Adrenal gland (tissue), 12 donors: ENCODE results near the gene APBA2. TPM values are rescaled to one million over a fixed set of nuclear protein-coding genes. Genes with fewer than 3 reads are reported as not detected.

Experiments used
- DNase-seq, 7 donors: peaks; one replicate each; pipeline ENCODE4 v3.0.0-alpha.2; 2019 to 2020
- H3K27ac ChIP-seq, 5 donors: fragments of 200-600 bp; sonication (generic) in 4 of 5; 1 replicate in 3 of 5; 2 replicates in 2 of 5; pipeline versions ENCODE4 v1.5.1 to v1.8.0; 2016 to 2020; ENCODE audit warnings: mild to moderate bottlenecking in 1 of 5
- H3K27me3 ChIP-seq: fragments of 200-600 bp; 2 replicates; pipeline ENCODE4 v1.8.0; 2021
- H3K36me3 ChIP-seq, 2 donors: fragments of 200-600 bp; replicated peaks in 1 of 2; 1 replicate in 1 of 2; 2 replicates in 1 of 2; pipeline versions ENCODE4 v1.5.1 to v1.8.0; 2018 to 2022
- H3K4me1 ChIP-seq, 2 donors: fragments of 200-600 bp; replicated peaks in 1 of 2; 1 replicate in 1 of 2; 2 replicates in 1 of 2; pipeline versions ENCODE4 v1.5.1 to v1.8.0; 2018 to 2021
- H3K4me3 ChIP-seq, 4 donors: fragments of 200-600 bp; sonication (generic) in 3 of 4; one replicate each; pipeline ENCODE4 v1.5.1; 2016 to 2018
- H3K9me3 ChIP-seq, 3 donors: fragments of 200-600 bp; sonication (generic) in 1 of 3; replicated peaks in 1 of 3; 1 replicate in 2 of 3; 2 replicates in 1 of 3; pipeline versions ENCODE4 v1.5.1 to v1.8.0; 2016 to 2021
- CTCF ChIP-seq, 6 experiments: fragments of 450-650 bp in 4 of 6; fragments of 200-600 bp in 2 of 6; sonication (generic) in 1 of 6; IDR thresholded peaks; 1 replicate in 5 of 6; 2 replicates in 1 of 6; pipeline versions ENCODE4 v1.5.1 to v1.8.0; 2016 to 2021; ENCODE audit warnings: antibody characterized with exemption in 6 of 6, mild to moderate bottlenecking in 2 of 6, moderate library complexity in 1 of 6
- POLR2A ChIP-seq, 2 donors: fragments of 450-650 bp; IDR thresholded peaks; one replicate each; pipeline ENCODE4 v1.6.1; 2017; ENCODE audit warnings: antibody characterized with exemption in 2 of 2, mild to moderate bottlenecking in 2 of 2, moderate library complexity in 1 of 2
- WGBS, 4 donors: extraction: QIAGEN DNeasy Blood & Tissue Kit in 2 of 4; methylation state at CpG; one replicate each; pipeline versions ENCODE4 v1.1.5 to v1.1.7; 2013 to 2017; 5-methylcytosine and 5-hydroxymethylcytosine counted together
- intact Hi-C, 2 donors: fragments of 100-400 bp; cut with DNase I; formaldehyde crosslinking; loops; one replicate each; pipeline versions ENCODE4 v1.14.1 to v1.15.0; 2022 to 2023
- polyA plus RNA-seq, 3 donors: library from polyadenylated mRNA; stranded (reverse); fragments of 200-250 nt in 2 of 3; fragments of 350-450 nt in 1 of 3; fragmentation: Illumina TruSeq in 1 of 3; extraction: RNeasy Lipid Tissue Mini Kit (QIAGEN cat#74804) in 1 of 3; gene quantifications; one replicate each; pipeline ENCODE4 v1.2.3, GENCODE V29; 2013 to 2014
- total RNA-seq, 9 donors: library from RNA; depleted of rRNA in 4 of 9; stranded (reverse); fragments of >200 nt in 4 of 9; fragments of 120-200 nt in 1 of 9; fragmentation: NEBNext Ultra II Directional in 1 of 9; extraction: Animal tissue kit (Norgen Biotek cat#: 25700) in 1 of 9; gene quantifications; one replicate each; pipeline versions ENCODE4 v1.1.0 to v1.2.4, GENCODE V29; 2013 to 2023
- donor health status: healthy with polysubstance abuse.
- donor health status: Bipolar disorder and iron deficiency.
- donor health status: DM: yes; HTN: yes; CAD: no.
- donor health status: DM: no; HTN: no; CAD: no.
- donor health status: DM: no; HTN: no; CAD: no.
- donor health status: DM: yes; HTN: yes; CAD: no.

APBA2 gene
- total and polyA plus RNA-seq, 12 donors: 2.1 to 13.2 (median 4.7) TPM

DNA sequence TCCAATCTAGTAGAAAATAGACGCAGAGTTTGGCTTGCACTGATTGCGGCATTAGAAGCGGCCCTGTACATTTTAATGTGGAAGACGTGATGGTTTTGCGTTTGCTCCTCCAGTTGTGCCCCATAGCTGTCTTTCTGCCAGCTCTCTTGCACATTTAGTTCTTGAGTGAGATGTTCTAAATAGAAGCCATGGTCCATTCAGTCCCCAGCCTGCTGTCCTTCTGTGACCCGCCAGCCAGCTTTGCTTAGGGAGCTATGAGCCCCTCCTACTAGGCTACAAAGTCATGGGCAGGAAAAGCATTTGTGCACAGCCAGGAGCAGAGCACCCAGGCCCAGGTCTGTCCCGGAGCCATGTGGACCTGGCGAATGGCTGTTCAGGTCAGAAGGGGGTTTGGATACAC lies 50.3 kb downstream of the APBA2 start:
- DNase-seq: no peak
- 90 to 94% (median 92%) methylated on average over 5 to 8 of the region's 8 CpGs for WGBS, 4 donors
- TF ChIP-seq CTCF (IDR thresholded peaks at IDR 0.05) (no peak), POLR2A (IDR thresholded peaks at IDR 0.05) (no peak)
- intact Hi-C loops: no loop called here
- Histone ChIP-seq H3K27ac (no peak overlapping the region), H3K4me1 (no peaks in the 10 kb centered on the region), H3K36me3 (no peaks in the 10 kb centered on the region), H3K4me3 (no peak overlapping the region), H3K27me3 (no peaks in the 10 kb centered on the region), H3K9me3 (no peaks in the 10 kb centered on the region)

GRCh38 chr15:28936481-28936881 lies 50.7 kb downstream of the APBA2 start:
- H3K4me1 ChIP-seq: no peaks in the 10 kb centered on the region
- WGBS, 4 donors: 86 to 91% (median 88%) methylated on average over 4 to 9 of the region's 9 CpGs
- H3K27ac ChIP-seq: no peak overlapping the region
- H3K36me3 ChIP-seq: no peaks in the 10 kb centered on the region
- no peaks in the 10 kb centered on the region for H3K27me3 ChIP-seq
- H3K4me3 ChIP-seq: no peak overlapping the region
- intact Hi-C loops: no loop called here
- DNase-seq: no peak
- no peak for TF ChIP-seq POLR2A (IDR thresholded peaks at IDR 0.05)
- no peak for TF ChIP-seq CTCF (IDR thresholded peaks at IDR 0.05)
- no peaks in the 10 kb centered on the region for H3K9me3 ChIP-seq

DNA sequence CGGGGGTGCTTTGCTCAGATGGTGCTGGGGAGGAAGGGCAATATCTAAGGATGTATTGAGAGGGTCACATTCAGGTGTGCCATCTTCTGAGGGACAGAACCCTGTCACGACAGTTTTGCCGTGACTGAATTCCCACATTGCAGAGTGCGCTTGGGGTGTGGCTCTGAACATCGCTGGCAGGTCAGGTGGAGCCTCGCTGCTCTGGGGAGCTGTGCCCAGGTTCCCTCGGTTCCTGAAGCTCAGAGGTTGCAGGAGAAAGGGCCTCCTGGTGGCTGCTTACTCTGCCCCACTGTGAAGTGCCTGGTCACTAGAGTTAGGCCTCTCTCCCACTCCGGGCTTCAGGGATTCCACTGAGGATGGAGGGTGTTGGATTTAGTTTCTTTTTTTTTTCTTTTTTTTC lies 51.5 kb downstream of the APBA2 start:
- intact Hi-C loops: no loop called here
- Histone ChIP-seq H3K4me3 (no peak overlapping the region), H3K36me3 (no peaks in the 10 kb centered on the region), H3K27ac (no peak overlapping the region), H3K4me1 (no peaks in the 10 kb centered on the region), H3K9me3 (no peaks in the 10 kb centered on the region), H3K27me3 (no peaks in the 10 kb centered on the region)
- WGBS, 4 donors: 86 to 92% (median 90%) methylated on average over 5 to 8 of the region's 8 CpGs
- TF ChIP-seq CTCF (IDR thresholded peaks at IDR 0.05): no peak
- no peak for TF ChIP-seq POLR2A (IDR thresholded peaks at IDR 0.05)
- DNase-seq: no peak

GRCh38 chr15:28942046-28942445 lies 56.3 kb downstream of the APBA2 start:
- intact Hi-C loops: no loop called here
- no peaks in the 10 kb centered on the region for H3K9me3 ChIP-seq
- H3K27ac ChIP-seq: no peak overlapping the region
- no peaks in the 10 kb centered on the region for H3K27me3 ChIP-seq
- 76 to 88% (median 84%) methylated on average over 10 of the region's 10 CpGs for WGBS, 4 donors
- no peaks in the 10 kb centered on the region for H3K36me3 ChIP-seq
- no peaks in the 10 kb centered on the region for H3K4me1 ChIP-seq
- no peak overlapping the region for H3K4me3 ChIP-seq
- no peak for TF ChIP-seq POLR2A (IDR thresholded peaks at IDR 0.05)
- no peak for TF ChIP-seq CTCF (IDR thresholded peaks at IDR 0.05)
- DNase-seq: no peak
